Heart right ventricle (tissue), 16 donors: ENCODE measurements around the gene SRPK3. TPM values are rescaled to one million over a fixed set of nuclear protein-coding genes. Genes with fewer than 3 reads are reported as not detected.
A peak's percentile ranks its signal among the peaks of the same experiment; 100 is the strongest.

Source experiments
- ATAC-seq, 8 donors: fragments of 200-7000 bp; cut with Tn5 transposase; one replicate each; pipeline ENCODE4 v1.9.1; 2020; ENCODE audit warnings: mild to moderate bottlenecking in 8 of 8, moderate library complexity in 8 of 8, moderate number of reproducible peaks in 1 of 8
- DNase-seq, 2 donors: peaks; one replicate each; pipeline ENCODE4 v3.0.0-alpha.2; 2020
- H3K27ac ChIP-seq, 10 donors: fragments of 200-600 bp; sonication (generic) in 2 of 10; one replicate each; pipeline versions ENCODE4 v1.5.0 to v1.8.0; 2020 to 2022; ENCODE audit warnings: mild to moderate bottlenecking in 3 of 10
- H3K27me3 ChIP-seq, 7 donors: fragments of 200-600 bp; one replicate each; pipeline ENCODE4 v1.8.0; 2021 to 2022; ENCODE audit warnings: mild to moderate bottlenecking in 2 of 7
- H3K36me3 ChIP-seq, 9 donors: fragments of 200-600 bp; sonication (generic) in 1 of 9; one replicate each; pipeline versions ENCODE4 v1.5.0 to v1.8.0; 2020 to 2022; ENCODE audit warnings: mild to moderate bottlenecking in 2 of 9
- H3K4me1 ChIP-seq, 9 donors: fragments of 200-600 bp; sonication (generic) in 1 of 9; one replicate each; pipeline versions ENCODE4 v1.5.0 to v1.8.0; 2020 to 2022; ENCODE audit warnings: mild to moderate bottlenecking in 4 of 9
- H3K4me3 ChIP-seq, 10 donors: fragments of 200-600 bp; sonication (generic) in 2 of 10; one replicate each; pipeline versions ENCODE4 v1.5.0 to v1.8.0; 2020 to 2022; ENCODE audit warnings: mild to moderate bottlenecking in 7 of 10, moderate library complexity in 2 of 10
- H3K9me3 ChIP-seq, 11 donors: fragments of 200-600 bp in 10 of 11; sonication (generic) in 2 of 11; one replicate each; pipeline versions ENCODE4 v1.5.0 to v1.8.0; 2013 to 2022; ENCODE audit warnings: mild to moderate bottlenecking in 2 of 11, control low read depth in 1 of 11, moderate library complexity in 1 of 11
- CTCF ChIP-seq, 9 donors: fragments of 200-600 bp; sonication (generic) in 2 of 9; IDR thresholded peaks; one replicate each; pipeline versions ENCODE4 v1.5.0 to v1.8.0; 2021 to 2022; ENCODE audit warnings: antibody characterized with exemption in 9 of 9, mild to moderate bottlenecking in 5 of 9, moderate library complexity in 1 of 9
- WGBS, 2 donors: extraction: QIAGEN DNeasy Blood & Tissue Kit; methylation state at CpG; one replicate each; pipeline ENCODE4 v1.1.7; 2013; ENCODE audit warnings: inconsistent platforms in 1 of 2; 5-methylcytosine and 5-hydroxymethylcytosine counted together
- intact Hi-C, 10 donors: fragments of 100-400 bp; cut with DNase I; formaldehyde crosslinking; loops; one replicate each; pipeline versions ENCODE4 v1.11.1 to v1.14.2; 2022
- polyA plus RNA-seq, 2 donors: library from polyadenylated mRNA; stranded (reverse); fragments of 200-250 nt; gene quantifications; one replicate each; pipeline ENCODE4 v1.2.3, GENCODE V29; 2013
- total RNA-seq, 10 donors: library from RNA; stranded (reverse); fragmentation: NEBNext Ultra II Directional in 3 of 10; extraction: Animal tissue kit (Norgen Biotek cat#: 25700) in 3 of 10; gene quantifications; one replicate each; pipeline versions ENCODE4 v1.2.1 to v1.2.4, GENCODE V29; 2021 to 2023
- donor health status: Arrhythmogenic right ventricular cardiomyopathy.
- donor health status: ischemic (EF 13 %, LVEDD 7.1; RV severe dilation, severe dysfunction).
- donor health status: healthy with polysubstance abuse.
- donor health status: DM: no; HTN: yes; CAD: no.
- donor health status: DM: no; HTN: no; CAD: no.
- donor health status: ischemic (EF 25% LVEDD 6.9; RV normal size, moderate dysfunction).
- donor health status: ischemic (EF 25% LVEDD 5.7; RV mildly dilated, moderate dysfunction).
- donor health status: healthy.
- donor health status: DM: yes; HTN: yes; CAD: no.
- donor health status: Ischemic cardiomyopathy.
- donor health status: ischemic (EF 35%, LVEDD 5.7; RV mildly dilated, moderate dysfunction).
- donor health status: nonischemic (EF 11% LVEDD 7.7; RV severe dilation, severe dysfunction).
- donor health status: DM: yes; HTN: yes; CAD: no.
- donor health status: PGD.
- donor health status: ischemic (EF 29% LVEDD 5.4; RV normal size, mild dysfunction).
- donor health status: nonischemic (EF 23%, LVEDD 6.1; RV moderate dilation, normal function).

SRPK3 gene
- total and polyA plus RNA-seq, 12 donors = 9.9 to 52.7 (median 44.8) TPM

- no peaks in the 10 kb centered on the region for H3K36me3 ChIP-seq
- DNase-seq = peak in 1 of 2 donors; percentile 1
Observed at GRCh38 chrX:153769865-153770600, 10.8 kb upstream of the SRPK3 start.

GRCh38 chrX:153770601-153771414, 10.0 kb upstream of the SRPK3 start:
- TF ChIP-seq CTCF (IDR thresholded peaks at IDR 0.05) = no peak
- intact Hi-C loops = no loop called here
- Histone ChIP-seq H3K27me3 (peaks cover 0 to 3% (median 0%) of the 10 kb centered on the region in 7 donors), H3K4me1 (peaks cover 0 to 5% (median 3%) of the 10 kb centered on the region in 9 donors), H3K36me3 (no peaks in the 10 kb centered on the region), H3K4me3 (no peak overlapping the region), H3K27ac (no peak overlapping the region), H3K9me3 (no peaks in the 10 kb centered on the region)
- no peak for DNase-seq
- ATAC-seq = no peak
- WGBS, 2 donors = 93% methylated on average over 17 to 18 of the region's 18 CpGs

More at GRCh38 chrX:153769865-153770600, 10.8 kb upstream of the SRPK3 start:
- no peak for TF ChIP-seq CTCF (IDR thresholded peaks at IDR 0.05)
- H3K27me3 ChIP-seq = peaks cover 0 to 5% (median 0%) of the 10 kb centered on the region in 7 donors
- H3K4me1 ChIP-seq = peaks cover 0 to 13% (median 9%) of the 10 kb centered on the region in 9 donors
- H3K27ac ChIP-seq = no peak overlapping the region
- no peak overlapping the region for H3K4me3 ChIP-seq
- 86 to 91% methylated on average over 20 to 23 of the region's 25 CpGs for WGBS, 2 donors
- ATAC-seq = no peak
- intact Hi-C loops = loop anchor here in 2 of 10 donors (5.0 to 10.0 kb wide), 2 partner anchors 182 to 185 kb away; no protein-coding TSS in a partner anchor
- no peaks in the 10 kb centered on the region for H3K9me3 ChIP-seq

- 90 to 93% methylated on average over 31 to 37 of the region's 37 CpGs for WGBS, 2 donors
- DNase-seq = no peak
- no peaks in the 10 kb centered on the region for H3K36me3 ChIP-seq
- TF ChIP-seq CTCF (IDR thresholded peaks at IDR 0.05) = no peak
- H3K9me3 ChIP-seq = no peaks in the 10 kb centered on the region
- H3K4me1 ChIP-seq = no peaks in the 10 kb centered on the region
- no peak overlapping the region for H3K27ac ChIP-seq
- intact Hi-C loops = no loop called here
- no peak overlapping the region for H3K4me3 ChIP-seq
- ATAC-seq = no peak
- H3K27me3 ChIP-seq = no peaks in the 10 kb centered on the region
Observed at GRCh38 chrX:153771415-153772315, 9.2 kb upstream of the SRPK3 start.
